LHCN-M2 (cell line): ENCODE measurements around the gene TEX48. TPM values are rescaled to one million over a fixed set of nuclear protein-coding genes. Genes with fewer than 3 reads are reported as not detected.
A peak's percentile ranks its signal among the peaks of the same experiment; 100 is the strongest.

ENCODE experiments used
- DNase-seq: peaks from one replicate; pipeline ENCODE4 v3.0.0-alpha.2; 2012; ENCODE audit warnings: low read depth
- polyA plus RNA-seq: library from polyadenylated mRNA; unstranded; fragments of >200 nt; gene quantifications from one replicate; pipeline ENCODE4 v1.2.1, GENCODE V29; 2012; ENCODE audit warnings: missing spikeins
- total RNA-seq: library from RNA; depleted of rRNA; stranded (reverse); fragments of >200 nt; gene quantifications from 2 replicates; pipeline ENCODE4 v1.2.3, GENCODE V29; 2014; rRNA removed

TEX48 gene, protein sequence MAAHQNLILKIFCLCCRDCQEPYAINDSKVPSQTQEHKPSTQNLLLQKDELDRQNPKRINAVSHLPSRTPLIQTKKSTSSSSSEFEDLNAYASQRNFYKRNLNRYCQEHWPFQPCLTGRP
- not detected in 2 replicates for total RNA-seq
- not detected for polyA plus RNA-seq

DNA sequence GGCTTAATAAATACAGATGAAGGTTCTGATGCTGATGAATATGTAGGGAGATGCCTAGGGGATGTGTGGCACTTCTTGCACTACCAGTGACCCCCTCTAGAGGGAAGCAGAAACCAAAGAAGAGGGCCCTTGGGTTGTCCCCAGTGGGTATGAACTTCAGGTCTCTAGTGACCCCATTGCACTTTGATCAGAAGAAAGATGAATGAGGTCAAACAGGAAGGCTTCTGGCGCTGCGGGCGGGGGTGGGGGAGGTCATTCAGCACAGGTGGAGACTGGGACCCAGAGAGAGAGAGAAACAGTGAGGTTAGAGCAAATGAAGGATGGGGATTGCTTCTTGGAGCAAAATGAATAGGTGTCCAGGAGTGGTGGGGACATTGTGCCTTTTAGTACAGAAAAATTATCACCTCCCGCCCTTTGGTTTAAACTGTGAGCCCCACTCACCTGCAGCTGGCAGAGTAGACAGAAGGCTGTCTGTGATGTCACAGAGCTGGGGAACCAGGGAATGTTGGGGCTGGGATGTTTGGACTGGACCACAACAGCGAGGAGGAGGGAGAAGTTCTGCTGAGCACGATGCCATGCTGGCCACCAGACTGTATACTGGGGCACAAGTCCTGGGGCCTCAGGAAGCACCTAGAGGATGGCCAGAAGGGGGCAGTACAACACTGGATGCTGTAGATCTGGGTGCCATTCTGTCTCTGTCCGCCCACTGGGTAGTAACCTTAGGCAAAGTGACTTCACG lies at the start of gene TEX48:
TEX48 (minus strand) TSS at position 599 of the 739 bp plus-strand sequence. CDS start 10,469 bp downstream, outside the sequence.
- peak; percentile 78 for DNase-seq

DNA sequence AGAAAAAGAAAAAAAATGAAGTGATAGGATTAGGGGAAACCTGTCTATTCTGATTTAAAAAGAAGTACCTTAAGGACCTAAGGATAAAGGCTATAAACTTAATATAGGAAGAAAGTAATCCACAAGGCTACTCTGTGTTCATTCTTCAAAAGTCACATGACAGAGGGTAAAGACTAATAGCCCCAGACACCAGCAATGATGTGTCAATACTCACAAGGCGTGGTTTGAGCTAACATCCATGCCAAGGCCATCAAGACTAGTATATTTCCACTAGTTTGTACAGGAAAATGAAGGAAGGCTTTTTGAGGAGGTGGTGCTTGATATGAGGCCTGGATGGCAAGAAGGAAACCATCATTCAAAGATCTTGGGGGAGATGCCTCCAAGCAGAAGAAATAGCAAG lies 49.7 kb upstream of the TEX48 start:
- no peak for DNase-seq

DNA sequence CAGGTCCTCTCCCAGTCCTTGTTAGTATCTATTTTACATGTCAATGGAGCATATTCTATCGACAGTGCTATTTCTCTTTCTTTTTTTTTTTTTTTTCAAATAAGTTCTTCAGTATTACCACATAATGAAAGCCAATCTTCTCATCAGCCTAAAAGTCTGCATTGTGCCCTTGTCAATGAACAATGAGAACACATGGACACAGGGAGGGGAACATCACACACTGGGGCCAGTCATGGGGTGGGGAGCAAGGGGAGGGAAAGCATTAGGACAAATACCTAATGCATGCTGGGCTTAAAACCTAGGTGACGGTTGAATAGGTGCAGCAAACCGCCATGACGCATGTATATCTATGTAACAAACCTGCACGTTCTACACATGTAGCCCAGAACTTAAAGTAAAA lies 47.7 kb upstream of the TEX48 start:
- no peak for DNase-seq

DNA sequence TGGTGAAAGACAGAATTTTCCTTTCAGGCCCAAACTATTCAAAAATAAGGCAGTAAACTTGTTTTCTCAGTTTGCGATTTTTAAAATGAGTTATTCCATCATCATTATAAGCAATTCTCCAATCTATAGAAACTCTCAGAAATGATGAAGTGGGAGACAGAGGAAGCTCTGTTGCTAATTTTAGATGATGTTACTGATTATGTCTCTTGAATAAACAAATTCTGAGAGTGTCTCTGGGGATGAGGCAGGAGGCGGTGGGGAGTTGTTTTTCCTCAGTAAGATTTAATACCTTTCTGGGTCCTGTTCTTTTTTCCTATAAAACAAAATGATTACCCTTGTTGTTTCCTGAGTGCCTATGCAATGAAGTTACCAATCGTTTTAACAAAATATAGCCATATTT lies 43.9 kb upstream of the TEX48 start:
- DNase-seq, result no peak

DNA sequence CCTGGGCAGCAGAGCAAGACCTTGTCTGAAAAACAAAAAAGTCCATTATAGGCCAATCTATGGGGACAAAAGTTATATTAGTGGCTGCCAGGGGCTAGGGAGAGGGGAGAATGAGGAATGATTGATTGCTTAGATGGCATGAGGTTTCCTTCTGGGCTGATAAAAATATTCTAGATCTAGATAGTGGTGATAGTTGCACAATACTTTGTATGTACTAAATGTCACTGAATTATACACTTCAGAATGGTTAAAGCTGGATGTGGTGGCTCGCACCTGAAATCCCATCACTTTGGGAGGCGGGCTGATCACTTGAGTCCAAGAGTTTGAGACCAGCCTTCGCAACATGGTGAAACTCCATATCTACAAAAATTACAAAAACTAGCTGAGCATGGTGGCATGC lies 42.8 kb upstream of the TEX48 start:
- DNase-seq, result no peak

DNA sequence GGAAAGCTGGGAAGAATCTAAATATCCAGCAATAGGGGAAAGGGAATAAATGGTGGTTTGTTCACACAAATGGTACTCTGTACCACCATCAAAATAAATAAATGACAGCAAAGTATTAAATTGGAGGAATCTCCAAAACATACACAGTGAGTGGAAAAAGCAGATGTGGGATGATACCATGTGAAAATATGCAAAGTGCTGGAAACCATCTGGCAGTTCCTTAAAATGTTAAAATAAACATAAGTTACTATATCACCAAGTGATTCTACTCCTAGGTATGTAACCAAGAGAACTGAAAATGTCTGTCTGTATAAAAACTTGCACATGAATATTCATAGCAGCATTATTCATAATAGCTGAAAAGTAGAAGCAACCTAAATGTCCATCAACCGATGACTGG lies 41.9 kb upstream of the TEX48 start:
- DNase-seq, result peak; percentile 26

DNA sequence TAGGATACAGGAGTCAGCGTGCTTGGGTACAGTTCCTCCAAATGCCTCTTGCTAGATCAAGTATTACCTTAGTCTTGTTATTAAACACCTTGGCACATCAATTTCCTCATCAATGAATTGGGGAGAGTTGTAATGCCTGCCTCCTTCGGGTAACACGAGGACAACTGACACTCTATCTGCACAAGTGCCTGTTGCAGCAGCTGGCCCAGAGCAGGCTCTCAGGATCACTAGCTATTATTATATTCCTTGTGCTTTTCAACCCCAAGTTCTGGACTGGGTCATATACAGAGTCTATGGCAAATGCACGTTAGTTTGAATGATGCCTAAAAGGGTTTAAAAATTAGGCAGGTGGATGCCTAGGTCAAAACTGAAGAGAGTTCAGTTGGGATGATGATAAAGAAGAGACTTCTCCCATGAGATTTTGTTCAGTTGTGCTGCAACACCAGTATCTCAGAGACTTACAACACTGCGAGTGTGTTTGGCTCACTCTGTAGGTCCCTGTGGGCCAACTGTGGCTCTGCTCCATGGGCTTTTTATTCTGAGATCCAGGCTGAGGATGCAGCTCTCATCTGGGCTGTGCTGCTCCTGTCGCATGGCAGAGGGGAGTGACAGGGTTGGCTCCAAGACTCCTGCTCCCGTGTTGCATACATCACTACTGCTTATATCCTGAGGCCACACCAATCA lies 41.1 kb upstream of the TEX48 start:
- DNase-seq, result no peak

DNA sequence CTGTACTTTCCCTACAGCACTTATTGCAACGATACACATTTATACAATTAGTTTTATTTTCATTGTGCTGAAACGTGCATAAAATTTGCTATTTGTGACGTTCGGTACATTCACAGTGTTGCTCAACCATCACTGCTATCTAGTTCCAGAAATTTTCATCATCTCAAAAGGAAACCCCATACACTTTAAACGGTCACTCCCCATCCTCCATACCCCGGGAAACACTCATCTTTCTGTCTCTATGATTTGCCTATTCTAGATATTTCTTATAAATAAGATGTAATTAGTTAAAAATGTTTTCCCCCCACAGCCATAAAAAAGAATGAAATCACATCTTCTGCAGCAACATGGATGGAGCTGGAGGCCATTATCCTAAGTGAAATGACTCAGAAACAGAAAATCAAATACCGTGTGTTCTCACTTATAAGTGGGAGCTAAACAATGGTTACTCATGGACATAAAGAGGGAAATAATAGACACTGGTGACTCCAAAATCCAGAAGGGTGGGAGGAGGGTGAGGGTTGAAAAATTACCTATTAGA lies 40.2 kb upstream of the TEX48 start:
- DNase-seq, result no peak

DNA sequence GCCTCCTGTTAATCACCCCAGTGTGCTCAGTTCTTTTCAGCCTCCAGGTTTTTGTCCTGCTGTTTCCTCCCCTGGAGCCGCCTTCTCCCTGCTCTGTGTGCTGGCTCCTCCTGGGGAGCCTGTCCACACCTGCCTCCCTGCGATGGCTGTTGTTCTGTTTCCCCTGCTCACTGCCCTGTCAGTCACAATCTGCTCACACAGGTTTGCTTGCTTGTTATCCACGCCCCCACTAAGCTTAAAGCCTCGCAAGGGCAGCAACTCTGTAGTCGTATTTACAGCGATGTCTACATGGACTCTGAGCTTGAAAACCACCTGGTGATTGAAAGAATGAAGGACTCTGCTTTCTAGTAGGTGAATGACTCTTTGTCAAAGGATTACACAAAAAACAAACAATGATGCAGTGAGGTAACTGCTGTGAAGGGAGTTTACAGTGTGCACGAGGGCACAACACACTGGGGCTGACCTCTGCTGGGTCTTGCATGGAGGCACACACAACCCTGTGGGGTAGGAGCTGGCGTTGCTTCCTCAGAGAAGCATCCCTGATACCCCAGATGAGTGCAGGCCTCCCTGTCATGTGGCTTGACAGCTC lies 39.6 kb upstream of the TEX48 start:
- no peak for DNase-seq

DNA sequence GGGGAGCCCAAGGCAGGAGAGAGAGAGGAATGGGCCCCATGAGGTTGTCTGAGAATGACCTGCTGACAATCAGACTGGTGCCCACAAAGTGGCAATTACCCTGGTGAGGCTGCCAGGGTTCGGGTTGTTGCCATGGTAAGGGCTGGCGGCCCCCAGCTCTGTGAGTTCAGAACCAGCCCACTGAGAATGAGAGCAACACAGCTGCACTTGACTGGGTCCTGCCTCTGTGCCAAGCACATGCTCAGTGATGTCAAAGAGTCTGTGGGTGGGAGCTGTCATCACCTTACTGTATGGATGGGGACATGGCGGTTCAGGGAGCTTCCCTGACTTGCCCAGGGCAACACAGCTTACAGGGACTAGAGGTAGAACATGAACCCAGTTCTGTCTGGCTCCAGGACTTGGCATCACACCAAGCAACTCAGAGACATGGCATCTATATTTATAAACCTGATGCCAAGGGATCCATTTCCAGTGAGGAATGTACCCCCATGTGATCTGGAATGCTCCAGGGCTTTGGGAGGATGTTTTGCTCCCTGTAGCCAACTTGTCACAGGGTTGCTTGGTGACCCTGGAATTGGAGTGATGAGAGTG lies 38.2 kb upstream of the TEX48 start:
- peak; percentile 44 for DNase-seq

DNA sequence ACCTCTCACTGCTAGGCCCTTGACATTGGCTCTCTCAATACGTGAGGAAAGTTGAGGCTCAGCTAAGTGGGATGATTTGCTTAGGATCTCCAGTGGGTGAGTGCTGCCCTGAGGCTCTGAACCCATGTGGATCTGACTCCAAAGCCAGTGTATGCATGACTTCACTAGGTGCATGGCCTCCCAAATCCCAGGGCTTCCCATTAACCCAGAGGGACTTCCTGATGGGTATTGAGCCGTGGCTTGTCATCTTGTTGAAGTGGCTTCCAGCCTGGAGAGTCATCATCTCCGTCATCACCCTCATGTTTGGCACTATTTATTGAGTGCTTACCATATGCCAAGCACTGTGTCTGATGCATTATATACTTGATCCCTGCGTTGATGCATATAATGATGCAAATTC lies 37.3 kb upstream of the TEX48 start:
- no peak for DNase-seq

DNA sequence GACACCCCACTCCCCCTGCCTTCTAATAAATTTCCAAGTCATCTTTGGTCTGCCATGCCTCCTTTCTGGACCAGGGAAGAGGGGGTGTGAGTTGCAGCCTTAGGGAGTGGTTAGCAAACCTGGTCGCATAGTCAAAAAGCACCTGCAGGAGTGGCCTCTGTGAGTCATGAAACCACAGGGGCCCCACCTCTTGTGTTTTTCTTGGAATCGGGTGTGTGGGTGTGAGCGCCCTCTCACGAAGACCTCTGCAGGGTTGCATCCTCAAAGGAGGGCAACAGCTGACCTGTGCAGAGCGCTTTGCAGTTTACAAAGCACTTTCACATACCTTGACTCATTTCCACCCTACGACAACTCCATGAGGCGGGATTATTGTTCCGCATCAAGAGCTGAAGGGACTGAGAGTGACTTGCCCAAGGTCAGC lies 36.8 kb upstream of the TEX48 start:
- DNase-seq, result no peak

DNA sequence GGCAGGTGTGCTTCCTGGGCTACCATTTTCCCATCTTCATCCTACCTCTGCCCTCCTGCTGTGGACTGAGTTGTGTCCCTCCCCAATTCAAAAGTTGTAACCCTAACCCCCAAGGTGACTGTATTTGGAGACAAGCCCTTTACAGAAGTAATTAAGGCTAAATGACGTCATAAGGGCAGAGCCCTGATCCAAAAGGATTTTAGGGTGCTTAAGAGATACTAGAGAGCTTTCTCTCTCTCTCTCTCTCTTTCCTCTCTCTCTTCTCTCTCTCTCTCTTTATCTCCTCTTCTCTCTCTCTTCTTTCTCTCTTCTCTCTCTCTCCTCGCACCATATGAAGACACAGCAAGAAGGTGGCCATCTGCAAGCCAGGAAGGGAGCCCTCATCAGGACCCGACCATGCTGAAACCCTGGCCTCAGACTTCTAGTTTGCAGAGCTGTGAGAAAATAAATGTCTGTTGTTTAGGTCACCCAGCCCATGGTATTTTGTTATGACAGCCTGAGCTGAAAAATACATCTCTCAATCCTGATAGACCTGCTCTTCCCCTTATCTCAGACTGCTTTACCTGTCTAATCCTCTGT lies 36.0 kb upstream of the TEX48 start:
- no peak for DNase-seq

DNA sequence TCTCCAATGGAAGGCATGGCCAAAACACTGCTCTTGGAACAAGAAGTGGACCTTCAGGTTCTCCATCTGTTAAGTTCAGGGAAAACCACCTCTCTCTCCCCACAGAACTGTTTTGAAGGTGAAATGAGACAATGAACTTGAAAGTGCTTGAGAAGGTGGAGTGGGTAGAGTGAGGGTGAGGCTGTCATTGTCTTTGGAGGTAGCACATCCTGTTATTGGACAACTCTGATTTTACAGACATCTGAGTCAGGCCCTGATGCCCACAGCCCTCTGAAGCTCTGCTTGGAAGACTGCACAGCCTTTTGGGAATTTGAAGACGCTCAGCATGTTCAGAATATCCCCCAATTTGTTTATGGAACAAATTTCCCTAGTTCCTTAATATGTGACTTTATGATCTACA lies 27.6 kb upstream of the TEX48 start:
- no peak for DNase-seq

DNA sequence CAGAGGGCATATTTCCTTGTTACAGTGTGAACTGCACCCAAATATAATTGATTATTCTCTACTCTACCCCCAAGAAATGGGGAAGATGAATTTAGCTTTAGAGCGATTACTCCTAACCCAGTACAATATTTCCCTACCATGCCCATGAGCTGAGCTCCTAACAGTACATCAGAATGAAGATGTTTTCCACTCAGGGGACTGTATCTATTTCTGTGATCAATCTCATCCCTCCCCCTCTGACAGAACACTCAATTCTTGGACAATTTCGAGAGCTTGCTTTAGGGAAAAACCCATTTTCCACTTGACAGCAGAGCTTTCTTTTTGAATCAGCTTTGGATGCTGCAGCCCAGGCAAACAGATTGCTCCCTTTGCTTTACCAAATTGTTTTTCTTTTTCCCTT lies 24.7 kb upstream of the TEX48 start:
- DNase-seq, result no peak

DNA sequence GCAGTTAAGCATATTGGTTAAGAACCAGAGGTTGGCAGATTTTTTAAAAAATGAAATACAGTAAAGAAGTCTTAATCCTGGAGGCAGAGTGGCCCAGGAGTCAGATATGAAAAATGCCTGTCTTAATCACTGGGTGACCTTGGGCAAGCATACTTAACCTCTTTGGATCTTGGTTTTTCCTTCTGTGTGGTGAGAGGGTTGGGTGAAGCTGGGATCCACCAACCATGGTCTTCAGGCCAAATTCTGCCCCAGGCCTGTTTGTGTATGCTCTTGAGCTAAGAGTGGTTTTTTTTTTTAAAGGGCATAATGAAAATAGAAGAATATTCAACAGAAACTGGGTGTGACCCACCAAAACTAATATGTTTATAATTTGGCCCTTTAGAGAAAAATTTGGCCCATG lies 20.0 kb upstream of the TEX48 start:
- peak; percentile 44 for DNase-seq

DNA sequence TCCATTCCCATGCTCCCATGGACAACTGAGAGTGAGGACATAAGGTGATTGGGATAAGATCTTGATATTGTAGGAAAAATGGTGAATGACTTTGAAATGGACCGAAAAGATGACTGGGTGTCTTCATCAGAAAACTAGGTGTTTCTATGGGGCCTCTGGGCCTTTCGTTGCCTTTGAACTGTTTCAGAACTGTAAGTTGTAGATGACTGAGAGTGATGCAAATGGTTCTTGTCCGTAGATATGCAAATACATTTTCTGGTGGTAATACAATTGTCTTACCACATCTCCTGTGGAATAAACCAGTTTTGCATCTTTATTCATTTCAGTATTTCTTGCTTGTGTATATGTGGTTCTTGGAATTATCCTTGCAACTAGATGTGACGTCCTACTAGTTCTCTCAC lies 16.0 kb upstream of the TEX48 start:
- no peak for DNase-seq

DNA sequence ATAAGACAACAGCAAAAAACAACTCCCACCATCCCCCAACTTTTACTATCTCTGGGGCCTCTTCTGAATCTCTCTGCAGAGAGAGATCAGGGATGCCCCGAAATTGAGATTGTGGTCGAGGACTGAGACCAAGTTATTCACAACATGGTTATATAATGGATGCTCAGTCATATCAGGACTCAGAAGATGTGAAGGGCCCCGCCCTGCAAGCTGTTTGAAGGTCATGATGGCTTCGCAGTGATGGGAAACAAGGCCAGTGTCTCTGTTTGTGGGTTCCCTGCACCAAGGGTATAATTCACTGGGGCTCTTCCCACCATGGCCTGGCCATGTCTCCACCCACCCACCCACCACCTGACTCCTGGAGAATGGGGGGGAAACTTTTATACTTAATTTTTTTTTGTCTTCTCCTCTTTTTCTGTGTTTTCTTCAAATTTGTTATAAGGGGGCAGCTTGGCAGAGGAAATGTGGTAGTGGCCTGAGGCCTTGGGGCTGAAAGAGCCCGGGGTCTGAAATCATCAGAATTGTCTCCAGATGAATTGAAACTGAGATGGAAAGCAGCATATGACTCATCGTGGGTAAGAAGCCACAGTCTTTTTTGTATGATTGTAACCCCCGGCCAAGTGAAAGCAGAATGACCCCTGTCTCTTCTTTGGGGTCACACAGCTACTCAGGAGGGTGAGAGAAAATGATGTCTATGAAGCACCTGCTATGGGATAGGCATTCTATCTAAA lies 15.0 kb upstream of the TEX48 start:
- peak; percentile 60 for DNase-seq

DNA sequence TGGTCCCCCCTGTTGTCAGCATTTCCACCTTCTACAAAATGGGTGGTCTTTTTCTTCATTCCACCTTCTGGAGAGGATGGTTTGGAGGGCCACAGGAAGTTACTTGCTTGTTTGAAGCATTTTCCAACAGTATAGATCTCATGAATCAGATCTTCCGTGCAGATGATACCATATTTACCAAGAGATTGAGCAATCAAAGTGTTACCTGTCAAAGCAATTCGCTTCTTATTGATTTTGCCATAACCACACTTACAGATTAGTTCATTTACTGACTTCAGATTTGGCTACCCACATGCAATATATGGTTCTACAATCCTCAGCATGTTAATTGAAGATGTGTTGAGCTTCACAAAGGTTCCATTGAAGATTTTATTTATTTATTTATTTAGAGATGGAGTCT lies 14.0 kb upstream of the TEX48 start:
- DNase-seq, result no peak

DNA sequence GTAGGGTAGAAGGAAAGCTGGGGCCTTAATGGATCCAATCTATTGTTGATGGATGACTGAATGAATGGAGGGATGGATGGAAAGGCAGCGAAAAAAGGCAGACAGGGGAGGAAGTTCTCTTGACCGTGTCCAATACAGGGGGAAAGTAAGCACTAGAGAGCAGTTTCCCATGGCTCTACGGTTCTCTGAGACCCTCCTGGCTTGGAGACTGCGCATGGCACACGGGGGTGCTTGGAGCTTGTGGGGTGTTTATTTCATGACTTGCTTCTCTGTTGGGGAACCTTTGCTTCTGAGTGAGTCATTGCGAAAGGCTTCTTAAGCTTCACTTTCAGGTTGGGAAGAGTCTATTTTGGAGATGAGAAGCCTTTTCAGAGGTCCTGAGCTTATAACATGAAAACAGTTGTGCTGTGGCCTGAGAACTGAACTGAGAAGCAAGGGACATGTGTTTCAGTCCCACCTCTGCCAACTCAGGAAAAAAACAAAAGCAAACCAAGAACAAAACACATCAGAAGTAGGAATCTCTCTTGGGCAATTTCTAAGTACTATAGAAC lies 12.8 kb upstream of the TEX48 start:
- peak; percentile 23 for DNase-seq

DNA sequence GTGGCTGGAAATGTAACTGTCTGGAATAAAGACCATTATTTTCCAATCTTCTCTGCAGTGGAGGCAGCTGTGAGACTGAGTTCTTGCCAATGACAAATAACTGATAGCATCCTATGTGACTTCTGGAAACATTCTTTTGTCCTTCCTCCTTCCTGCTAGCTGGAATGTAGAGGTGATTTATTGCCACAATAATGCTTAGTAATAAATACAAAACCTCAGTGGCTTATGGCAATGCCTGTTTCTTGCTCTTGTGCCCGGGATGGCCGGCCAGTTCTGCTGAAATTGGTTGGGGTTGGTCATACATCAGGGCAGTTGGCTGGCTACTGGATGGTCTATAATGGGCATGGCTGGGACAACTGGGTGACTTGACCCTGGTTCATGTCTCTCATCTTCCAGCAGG lies 12.2 kb upstream of the TEX48 start:
- peak; percentile 69 for DNase-seq
